Natural killer cell (primary cell): ENCODE data around the gene TP53BP1. TPM values are rescaled to one million over a fixed set of nuclear protein-coding genes. Genes with fewer than 3 reads are reported as not detected.
A peak's percentile ranks its signal among the peaks of the same experiment; 100 is the strongest.

Source experiments
- ATAC-seq, 3 donors: fragments of 150-1000 bp in 2 of 3; fragments of 200-7000 bp in 1 of 3; cut with Tn5 transposase; 1 replicate in 1 of 3; 2 replicates in 2 of 3; pipeline ENCODE4 v1.10.0; 2021; ENCODE audit warnings: mild to moderate bottlenecking in 2 of 3, moderate library complexity in 2 of 3
- DNase-seq, 2 donors: peaks; one replicate each; pipeline versions ENCODE4 v3.0.0 to v3.0.0-alpha.2; 2013 to 2021; ENCODE audit warnings: mixed read lengths in 1 of 2
- H3K27ac ChIP-seq: one replicate; pipeline ENCODE4 v1.5.1; 2013; ENCODE audit warnings: mild to moderate bottlenecking, low read length
- H3K27me3 ChIP-seq: one replicate; pipeline ENCODE4 v1.6.1; 2013; ENCODE audit warnings: low read length; ENCODE audit not compliant: control insufficient read depth, insufficient read depth
- H3K36me3 ChIP-seq: one replicate; pipeline ENCODE4 v1.6.1; 2013; ENCODE audit warnings: low read length; ENCODE audit not compliant: control insufficient read depth, insufficient read depth
- H3K4me1 ChIP-seq: one replicate; pipeline ENCODE4 v1.6.1; 2013; ENCODE audit warnings: low read length; ENCODE audit not compliant: control insufficient read depth, insufficient read depth
- H3K4me3 ChIP-seq: one replicate; pipeline ENCODE4 v1.5.1; 2013; ENCODE audit warnings: low read length
- H3K9me3 ChIP-seq: one replicate; pipeline ENCODE4 v1.6.1; 2013; ENCODE audit warnings: low read length; ENCODE audit not compliant: control insufficient read depth, insufficient read depth
- H3K27ac Mint-ChIP-seq, 2 donors: one replicate each; pipeline ENCODE4 v1.8.0; 2022; ENCODE audit warnings: mild to moderate bottlenecking in 2 of 2, mixed read lengths in 2 of 2, moderate library complexity in 1 of 2
- H3K27me3 Mint-ChIP-seq, 2 donors: one replicate each; pipeline ENCODE4 v1.8.0; 2022; ENCODE audit warnings: low read depth in 2 of 2, mixed read lengths in 2 of 2
- H3K36me3 Mint-ChIP-seq: one replicate; pipeline ENCODE4 v1.8.0; 2022; ENCODE audit warnings: mixed read lengths
- H3K4me1 Mint-ChIP-seq, 2 donors: one replicate each; pipeline ENCODE4 v1.8.0; 2022; ENCODE audit warnings: mixed read lengths in 2 of 2
- H3K4me3 Mint-ChIP-seq: one replicate; pipeline ENCODE4 v1.8.0; 2022; ENCODE audit warnings: mild to moderate bottlenecking, moderate library complexity, mixed read lengths
- H3K9me3 Mint-ChIP-seq, 2 donors: one replicate each; pipeline ENCODE4 v1.8.0; 2022; ENCODE audit warnings: mixed read lengths in 2 of 2
- CTCF ChIP-seq: fragments of 200-600 bp; IDR thresholded peaks from one replicate; pipeline ENCODE4 v1.8.0; 2022; ENCODE audit warnings: antibody characterized with exemption
- WGBS: methylation state at CpG from one replicate; pipeline ENCODE4 v1.1.7; 2013; ENCODE audit warnings: missing lambda C conversion rate; ENCODE audit not compliant: insufficient coverage; 5-methylcytosine and 5-hydroxymethylcytosine counted together
- intact Hi-C: fragments of 100-400 bp; cut with micrococcal nuclease; formaldehyde crosslinking; loops from one replicate; pipeline ENCODE4 v1.14.2; 2022
- total RNA-seq, 4 donors: library from RNA; stranded (reverse); fragments of 120-200 nt in 1 of 4; gene quantifications; one replicate each; pipeline versions ENCODE4 v1.2.3 to v1.2.4, GENCODE V29; 2013 to 2022

The TP53BP1 gene
- 10 to 100 TPM; 27.9 to 32.9 (median 31.5) TPM for total RNA-seq
- total RNA-seq (2013), result 33.6 TPM

- intact Hi-C loops, result loop anchor here (1.0 kb wide), 1 partner anchor 17 kb away; no protein-coding TSS in a partner anchor
- peaks cover 4% of the 10 kb centered on the region for H3K4me1 ChIP-seq
- no peaks in the 10 kb centered on the region for H3K27me3 ChIP-seq
- DNase-seq (peak; percentile 93 to 97), ATAC-seq (peak; percentile 97 to 100 (median 99))
- peak within 1 kb of the TSS; percentile 75 for H3K4me3 ChIP-seq
- Mint-ChIP-seq H3K27me3 (no peaks in the 10 kb centered on the region), H3K4me1 (peaks cover 24 to 28% of the 10 kb centered on the region in 2 donors), H3K36me3 (peaks cover 7% of the 10 kb centered on the region), H3K4me3 (peak within 1 kb of the TSS; percentile 97), H3K9me3 (no peaks in the 10 kb centered on the region), H3K27ac (peak within 1 kb of the TSS; percentile 93 to 95)
- H3K36me3 ChIP-seq, result no peaks in the 10 kb centered on the region
- H3K27ac ChIP-seq, result peak within 1 kb of the TSS; percentile 82
- WGBS, result under 1% methylated on average over 54 of the region's 54 CpGs
- TF ChIP-seq CTCF, result no peak
- no peaks in the 10 kb centered on the region for H3K9me3 ChIP-seq
These were observed at the start of gene TP53BP1 for GRCh38 chr15:43492673-43493601. TP53BP1 (minus strand) TSS chr15:43493156; CDS start chr15:43493043, 113 bp downstream.

DNA sequence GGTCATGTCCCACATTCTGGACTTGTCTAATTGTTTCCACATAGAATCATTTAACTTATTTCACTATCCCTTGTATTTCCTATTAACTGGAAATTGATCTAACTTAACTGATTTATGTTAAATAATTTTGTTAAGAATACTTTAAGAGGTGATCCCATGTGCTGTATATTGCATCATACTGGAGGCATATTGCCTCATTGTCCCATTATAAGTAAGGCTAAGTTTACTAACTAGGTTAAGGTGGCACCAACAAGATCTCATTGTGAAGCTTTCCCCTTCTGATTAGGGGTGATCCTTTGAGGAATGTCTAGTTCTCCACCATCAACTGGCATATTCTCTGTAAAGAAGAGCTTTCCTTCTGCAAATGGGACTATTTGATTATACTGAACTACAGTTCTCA, 48.8 kb upstream of the TP53BP1 start:
- Histone ChIP-seq H3K27ac (no peak overlapping the region), H3K4me3 (no peak overlapping the region), H3K36me3 (peaks cover 2% of the 10 kb centered on the region), H3K27me3 (no peaks in the 10 kb centered on the region), H3K9me3 (no peaks in the 10 kb centered on the region), H3K4me1 (no peaks in the 10 kb centered on the region)
- no peak for TF ChIP-seq CTCF
- intact Hi-C loops, result no loop called here
- DNase-seq (no peak), ATAC-seq (no peak)
- no peaks in the 10 kb centered on the region for H3K36me3 Mint-ChIP-seq
- H3K27ac Mint-ChIP-seq, result no peak overlapping the region
- H3K4me3 Mint-ChIP-seq, result no peak overlapping the region
- H3K4me1 Mint-ChIP-seq, result no peaks in the 10 kb centered on the region
- no peaks in the 10 kb centered on the region for H3K9me3 Mint-ChIP-seq
- no peaks in the 10 kb centered on the region for H3K27me3 Mint-ChIP-seq

- DNase-seq, result no peak
- WGBS, result 93% methylated on average over 2 of the region's 2 CpGs
- Mint-ChIP-seq H3K27ac (no peak overlapping the region), H3K4me3 (no peak overlapping the region), H3K4me1 (no peaks in the 10 kb centered on the region), H3K36me3 (no peaks in the 10 kb centered on the region), H3K27me3 (no peaks in the 10 kb centered on the region), H3K9me3 (no peaks in the 10 kb centered on the region)
- no peak for ATAC-seq
- Histone ChIP-seq H3K9me3 (no peaks in the 10 kb centered on the region), H3K36me3 (peaks cover 5% of the 10 kb centered on the region), H3K27me3 (no peaks in the 10 kb centered on the region), H3K27ac (no peak overlapping the region), H3K4me3 (no peak overlapping the region), H3K4me1 (no peaks in the 10 kb centered on the region)
- TF ChIP-seq CTCF, result no peak
- intact Hi-C loops, result no loop called here
These were observed 45.1 kb upstream of the TP53BP1 start for GRCh38 chr15:43538091-43538490.
